ENCODE results near the gene PIP5K1A.
A peak's percentile ranks its signal among the peaks of the same experiment; 100 is the strongest.
"Not testable (repeated sequence)": the region's sequence is repeated elsewhere in the genome, so short reads cannot be mapped to it uniquely, and the experiment has no call there.

PIP5K1A gene

GRCh38 chr1:151255381-151255780 is 57.0 kb downstream of the PIP5K1A start:
- DNase-seq, result no peak

- no peak for DNase-seq
Measured at GRCh38 chr1:151259351-151259750, 61.0 kb downstream of the PIP5K1A start.

GRCh38 chr1:151265446-151266236 is 67.3 kb downstream of the PIP5K1A start:
- DNase-seq, result no peak

GRCh38 chr1:151266315-151266714 is 68.0 kb downstream of the PIP5K1A start:
- DNase-seq, result no peak

- DNase-seq, result no peak
Measured at GRCh38 chr1:151266821-151267220, 68.5 kb downstream of the PIP5K1A start.

- DNase-seq, result no peak
Measured at GRCh38 chr1:151267760-151268159, 69.4 kb downstream of the PIP5K1A start.

- DNase-seq, result no peak
Measured at GRCh38 chr1:151273924-151274466, 75.6 kb downstream of the PIP5K1A start.

- DNase-seq, result not testable (repeated sequence)
Measured at GRCh38 chr1:151275341-151275740, 77.0 kb downstream of the PIP5K1A start.

GRCh38 chr1:151277249-151277648 is 78.9 kb downstream of the PIP5K1A start:
- DNase-seq, result no peak

- DNase-seq, result peak; percentile 69
Measured at GRCh38 chr1:151281225-151281968, 83.0 kb downstream of the PIP5K1A start.

- peak; percentile 98 for DNase-seq
Measured at GRCh38 chr1:151281969-151282882, 83.9 kb downstream of the PIP5K1A start, which contains the start of gene ZNF687. TSS of gene ZNF687 (plus strand) at chr1:151282299. CDS start at chr1:151286292, 3,993 bp downstream.

- DNase-seq, result no peak
Measured at GRCh38 chr1:151282883-151283725, 84.8 kb downstream of the PIP5K1A start.

GRCh38 chr1:151284013-151284577 is 85.7 kb downstream of the PIP5K1A start:
- DNase-seq, result no peak

GRCh38 chr1:151286619-151287340 is 88.4 kb downstream of the PIP5K1A start:
- DNase-seq, result no peak

- no peak for DNase-seq
Measured at GRCh38 chr1:151287341-151287699, 89.0 kb downstream of the PIP5K1A start.

- DNase-seq, result no peak
Measured at GRCh38 chr1:151287767-151288500, 89.6 kb downstream of the PIP5K1A start.

GRCh38 chr1:151288502-151288901 is 90.2 kb downstream of the PIP5K1A start:
- DNase-seq, result no peak

- DNase-seq, result no peak
Measured at GRCh38 chr1:151289080-151289935, 91.0 kb downstream of the PIP5K1A start.
